PC-9 (cell line): ENCODE measurements around the gene PRICKLE2. TPM values are rescaled to one million over a fixed set of nuclear protein-coding genes. Genes with fewer than 3 reads are reported as not detected.

Experiments used
- BruUV-seq: library from RNA; stranded (reverse); fragments of 400-500 nt; replicated peaks from 2 replicates; lab custom pipeline; 2021; lab: Mats Ljungman, UMichigan
- CTCF ChIA-PET: fragments of 300-600 bp; sonication (Branson Sonifier 250); formaldehyde crosslinking; loops from one replicate; lab custom pipeline; 2022; ENCODE audit warnings: antibody characterized with exemption; lab: Charles Lee
- POLR2A ChIA-PET: fragments of 300-600 bp; sonication (Branson Sonifier 250); formaldehyde crosslinking; loops from one replicate; lab custom pipeline; 2022; ENCODE audit warnings: antibody characterized with exemption; ENCODE audit not compliant: unreplicated experiment; lab: Charles Lee
- DNase-seq, 2 experiments: peaks; one replicate each; pipeline versions ENCODE4 v3.0.0 to v3.0.0-alpha.2; 2015 to 2022; ENCODE audit warnings: mixed read lengths in 1 of 2
- H2AFZ ChIP-seq: fragments of 200-600 bp; sonication (generic); 2 replicates; pipeline ENCODE4 v1.8.1; 2017; ENCODE audit warnings: antibody characterized with exemption
- H3F3A ChIP-seq: fragments of 200-600 bp; sonication (generic); 2 replicates; pipeline ENCODE4 v1.8.1; 2017; ENCODE audit warnings: antibody characterized with exemption, mild to moderate bottlenecking, low read depth; ENCODE audit not compliant: insufficient read depth
- H3K27ac ChIP-seq: fragments of 200-600 bp; sonication (generic); 2 replicates; pipeline ENCODE4 v1.6.1; 2016; ENCODE audit warnings: mixed run types
- H3K27me3 ChIP-seq: fragments of 200-600 bp; sonication (generic); 2 replicates; pipeline ENCODE4 v1.6.1; 2016; ENCODE audit warnings: low read depth, mixed run types; ENCODE audit not compliant: insufficient read depth
- H3K36me3 ChIP-seq: fragments of 200-600 bp; sonication (generic); 2 replicates; pipeline ENCODE4 v1.6.1; 2016; ENCODE audit warnings: low read depth, mixed run types
- H3K4me1 ChIP-seq: fragments of 200-600 bp; sonication (generic); replicated peaks from 2 replicates; pipeline ENCODE4 v1.6.1; 2016; ENCODE audit warnings: mixed run types; ENCODE audit not compliant: insufficient read depth
- H3K4me2 ChIP-seq: fragments of 200-600 bp; sonication (generic); 2 replicates; pipeline ENCODE4 v1.6.1; 2017; ENCODE audit warnings: mixed run types
- H3K4me3 ChIP-seq: fragments of 200-600 bp; sonication (generic); 2 replicates; pipeline ENCODE4 v1.6.1; 2016; ENCODE audit warnings: mixed run types
- H3K79me2 ChIP-seq: fragments of 200-600 bp; sonication (generic); 2 replicates; pipeline ENCODE4 v1.6.1; 2017; ENCODE audit warnings: low read depth, mixed run types
- H3K9me2 ChIP-seq: fragments of 200-600 bp; sonication (generic); 2 replicates; pipeline ENCODE4 v1.8.1; 2017; ENCODE audit warnings: mild to moderate bottlenecking; ENCODE audit not compliant: insufficient read depth
- H3K9me3 ChIP-seq: fragments of 200-600 bp; sonication (generic); 2 replicates; pipeline ENCODE4 v1.8.1; 2016; ENCODE audit warnings: low read depth; ENCODE audit not compliant: insufficient read depth
- H4K20me1 ChIP-seq: fragments of 200-600 bp; sonication (generic); 2 replicates; pipeline ENCODE4 v1.8.1; 2017; ENCODE audit not compliant: insufficient read depth
- EZH2 ChIP-seq: fragments of 200-600 bp; sonication (generic); IDR thresholded peaks from 2 replicates; pipeline ENCODE4 v1.8.0; 2017; ENCODE audit warnings: antibody characterized with exemption, low read depth
- intact Hi-C: fragments of 100-400 bp; cut with micrococcal nuclease; formaldehyde crosslinking; loops from one replicate; pipeline ENCODE4 v1.10.0; 2022; ENCODE audit not compliant: unreplicated experiment
- total RNA-seq: library from RNA; stranded (reverse); gene quantifications from 2 replicates; pipeline ENCODE4 v1.2.3, GENCODE V29; 2021
- TF ChIP-seq, protein P1 (sequence below): fragments of 200-600 bp; sonication (generic); conservative IDR thresholded peaks from 2 replicates; pipeline ENCODE4 v1.6.1; 2017; ENCODE audit warnings: mixed run types, antibody characterized with exemption, mild to moderate bottlenecking, moderate library complexity

PRICKLE2 gene
- total RNA-seq, 1 experiment from 2014 or later: 7.9 TPM

- no TSS peak for BruUV-seq
- Histone ChIP-seq H3K9me3 (no peaks in the 10 kb centered on the region), H3K27ac (no peak overlapping the region), H4K20me1 (no peaks in the 10 kb centered on the region), H3K27me3 (no peaks in the 10 kb centered on the region), H3K4me3 (no peak overlapping the region), H2AFZ (no peak overlapping the region), H3K9me2 (no peaks in the 10 kb centered on the region), H3F3A (no peaks in the 10 kb centered on the region), H3K79me2 (no peaks in the 10 kb centered on the region), H3K4me1 (no peaks in the 10 kb centered on the region), H3K36me3 (no peaks in the 10 kb centered on the region), H3K4me2 (no peak overlapping the region)
- CTCF ChIA-PET: no interaction called here
- intact Hi-C loops: no loop called here
- TF ChIP-seq, protein P1, sequence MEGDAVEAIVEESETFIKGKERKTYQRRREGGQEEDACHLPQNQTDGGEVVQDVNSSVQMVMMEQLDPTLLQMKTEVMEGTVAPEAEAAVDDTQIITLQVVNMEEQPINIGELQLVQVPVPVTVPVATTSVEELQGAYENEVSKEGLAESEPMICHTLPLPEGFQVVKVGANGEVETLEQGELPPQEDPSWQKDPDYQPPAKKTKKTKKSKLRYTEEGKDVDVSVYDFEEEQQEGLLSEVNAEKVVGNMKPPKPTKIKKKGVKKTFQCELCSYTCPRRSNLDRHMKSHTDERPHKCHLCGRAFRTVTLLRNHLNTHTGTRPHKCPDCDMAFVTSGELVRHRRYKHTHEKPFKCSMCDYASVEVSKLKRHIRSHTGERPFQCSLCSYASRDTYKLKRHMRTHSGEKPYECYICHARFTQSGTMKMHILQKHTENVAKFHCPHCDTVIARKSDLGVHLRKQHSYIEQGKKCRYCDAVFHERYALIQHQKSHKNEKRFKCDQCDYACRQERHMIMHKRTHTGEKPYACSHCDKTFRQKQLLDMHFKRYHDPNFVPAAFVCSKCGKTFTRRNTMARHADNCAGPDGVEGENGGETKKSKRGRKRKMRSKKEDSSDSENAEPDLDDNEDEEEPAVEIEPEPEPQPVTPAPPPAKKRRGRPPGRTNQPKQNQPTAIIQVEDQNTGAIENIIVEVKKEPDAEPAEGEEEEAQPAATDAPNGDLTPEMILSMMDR: no peak
- no peak for TF ChIP-seq EZH2
- no peak for DNase-seq
- POLR2A ChIA-PET: no interaction called here
Observed at GRCh38 chr3:64129106-64129505, 96.2 kb downstream of the PRICKLE2 start.

DNA sequence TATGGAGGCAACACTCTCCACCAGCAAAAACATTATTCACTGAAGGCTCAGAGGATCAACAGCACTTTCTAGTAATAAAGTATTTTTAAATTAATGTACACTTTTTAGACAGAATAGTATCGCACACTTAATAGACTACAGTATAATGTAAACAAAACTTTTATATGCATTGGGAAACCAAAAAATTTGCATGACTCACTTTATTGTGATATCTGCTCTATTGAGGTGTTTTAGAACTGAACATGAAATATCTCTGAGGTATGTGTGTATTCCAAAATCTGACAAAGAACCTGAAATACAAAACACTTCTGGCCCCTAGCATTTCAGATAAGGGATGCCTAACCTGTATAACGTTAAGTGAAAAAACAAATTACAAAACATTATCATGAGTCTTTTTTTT lies 99.7 kb downstream of the PRICKLE2 start:
- intact Hi-C loops: no loop called here

DNA sequence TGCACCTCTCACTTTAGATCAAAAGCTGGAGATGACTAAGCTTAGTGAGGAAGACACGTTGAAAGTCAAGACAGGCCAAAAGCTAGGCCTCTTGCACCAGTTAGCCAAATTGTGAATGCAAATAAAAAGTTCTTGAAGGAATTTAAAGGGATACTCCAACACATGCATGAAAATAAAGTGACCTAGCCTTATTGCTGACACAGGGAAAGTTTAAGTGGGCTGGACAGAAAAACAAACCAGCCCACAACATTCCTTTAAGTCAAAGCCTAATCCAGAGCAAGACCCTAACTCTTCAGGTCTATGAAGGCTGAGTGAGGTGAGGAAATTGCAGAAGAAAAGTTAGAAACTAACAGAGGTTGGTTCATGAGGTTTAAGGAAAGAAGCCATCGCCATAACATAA lies 101.3 kb downstream of the PRICKLE2 start:
- H2AFZ ChIP-seq: no peak overlapping the region
- no TSS peak for BruUV-seq
- no peaks in the 10 kb centered on the region for H4K20me1 ChIP-seq
- H3K4me2 ChIP-seq: no peak overlapping the region
- intact Hi-C loops: no loop called here
- TF ChIP-seq, protein P1: no peak
- no peak for TF ChIP-seq EZH2
- ChIA-PET CTCF (no interaction called here), POLR2A (no interaction called here)
- H3K36me3 ChIP-seq: no peaks in the 10 kb centered on the region
- no peaks in the 10 kb centered on the region for H3K79me2 ChIP-seq
- no peaks in the 10 kb centered on the region for H3F3A ChIP-seq
- no peak overlapping the region for H3K27ac ChIP-seq
- H3K4me1 ChIP-seq: no peaks in the 10 kb centered on the region
- no peaks in the 10 kb centered on the region for H3K9me3 ChIP-seq
- H3K4me3 ChIP-seq: no peak overlapping the region
- H3K9me2 ChIP-seq: no peaks in the 10 kb centered on the region
- no peaks in the 10 kb centered on the region for H3K27me3 ChIP-seq
- DNase-seq: no peak

More for the DNA sequence above, 99.7 kb downstream of the PRICKLE2 start:
- H3K4me3 ChIP-seq: no peak overlapping the region
- no peaks in the 10 kb centered on the region for H4K20me1 ChIP-seq
- H2AFZ ChIP-seq: no peak overlapping the region
- H3F3A ChIP-seq: no peaks in the 10 kb centered on the region
- no peak overlapping the region for H3K27ac ChIP-seq
- no peak for DNase-seq
- POLR2A ChIA-PET: no interaction called here
- H3K4me2 ChIP-seq: no peak overlapping the region
- H3K9me3 ChIP-seq: no peaks in the 10 kb centered on the region
- H3K79me2 ChIP-seq: no peaks in the 10 kb centered on the region
- no peaks in the 10 kb centered on the region for H3K9me2 ChIP-seq
- no peaks in the 10 kb centered on the region for H3K27me3 ChIP-seq
- BruUV-seq: no TSS peak
- no peaks in the 10 kb centered on the region for H3K36me3 ChIP-seq
- TF ChIP-seq EZH2: no peak
- TF ChIP-seq, protein P1: no peak
- no peaks in the 10 kb centered on the region for H3K4me1 ChIP-seq
- CTCF ChIA-PET: no interaction called here
